Measurements from ENCODE around the gene ZHX3. TPM values are rescaled to one million over a fixed set of nuclear protein-coding genes. Genes with fewer than 3 reads are reported as not detected.

The ZHX3 gene
- total and polyA plus RNA-seq, 9 of the 15 experiments (the other 6 are each of a cell fraction or from before 2014, with no cell fraction given), result 0.80 to 14.6 (median 4.9) TPM

GRCh38 chr20:41340327-41341055, 23.0 kb upstream of the ZHX3 start, which contains the start of gene LPIN3 (continued):
- TF ChIP-seq MGA (IDR thresholded peaks at IDR 0.05), result no peak
- peak in 2 of 3 experiments; percentile 19 to 60 for TF ChIP-seq YY1 (IDR thresholded peaks at IDR 0.05; ENCODE audit: borderline replicate concordance in 1 of 3, control insufficient read depth in 1 of 3, extremely low read depth in 1 of 3, insufficient read depth in 3 of 3, insufficient read length in 1 of 3, insufficient replicate concordance in 2 of 3, low read depth in 1 of 3, low read length in 2 of 3)
- TF ChIP-seq ZBTB2 (IDR thresholded peaks at IDR 0.05), result no peak
- peak in 1 of 2 experiments; percentile 46; a peak in 2 of 4 replicates for TF ChIP-seq NRF1 (conservative IDR thresholded peaks at IDR 0.05 in 1 of 2, IDR thresholded peaks at IDR 0.05 in 1 of 2)
- TF ChIP-seq ZFP36 (IDR thresholded peaks at IDR 0.05; ENCODE audit: low read depth, low read length, partially characterized antibody), result no peak
- no peak for TF ChIP-seq ATF4 (CRISPR knock-in tag; IDR thresholded peaks at IDR 0.05)
- no peak for TF ChIP-seq TCFL5 (CRISPR knock-in tag; conservative IDR thresholded peaks at IDR 0.05)
- TF ChIP-seq NCOR1 (IDR thresholded peaks at IDR 0.05), result no peak
- TF ChIP-seq ZKSCAN8 (CRISPR knock-in tag; IDR thresholded peaks at IDR 0.05), result peak; percentile 99
- TF ChIP-seq PTBP1 (IDR thresholded peaks at IDR 0.05; ENCODE audit: low read depth, low read length), result no peak
- no peak for TF ChIP-seq ZNF644 (tag; IDR thresholded peaks at IDR 0.05; ENCODE audit: low read depth)
- no peak for TF ChIP-seq MTA3 (IDR thresholded peaks at IDR 0.05; ENCODE audit: borderline replicate concordance)
- TF ChIP-seq ILK (tag; IDR thresholded peaks at IDR 0.05; ENCODE audit: borderline replicate concordance, low read depth), result no peak
